ENCODE results near the gene KRI1. TPM values are rescaled to one million over a fixed set of nuclear protein-coding genes. Genes with fewer than 3 reads are reported as not detected.

The KRI1 gene
- 12.0 and 16.5 TPM in 2 replicates for total RNA-seq

GRCh38 chr19:10565567-10566407, at the start of gene KRI1:
TSS of gene KRI1 (minus strand) at chr19:10566010. CDS start at chr19:10565999, 11 bp downstream.

GRCh38 chr19:10587022-10587838, 21.4 kb upstream of the KRI1 start, which contains the start of gene AP1M2:
TSS of gene AP1M2 (minus strand) at chr19:10587312. CDS start at chr19:10587231, 81 bp downstream.

DNA sequence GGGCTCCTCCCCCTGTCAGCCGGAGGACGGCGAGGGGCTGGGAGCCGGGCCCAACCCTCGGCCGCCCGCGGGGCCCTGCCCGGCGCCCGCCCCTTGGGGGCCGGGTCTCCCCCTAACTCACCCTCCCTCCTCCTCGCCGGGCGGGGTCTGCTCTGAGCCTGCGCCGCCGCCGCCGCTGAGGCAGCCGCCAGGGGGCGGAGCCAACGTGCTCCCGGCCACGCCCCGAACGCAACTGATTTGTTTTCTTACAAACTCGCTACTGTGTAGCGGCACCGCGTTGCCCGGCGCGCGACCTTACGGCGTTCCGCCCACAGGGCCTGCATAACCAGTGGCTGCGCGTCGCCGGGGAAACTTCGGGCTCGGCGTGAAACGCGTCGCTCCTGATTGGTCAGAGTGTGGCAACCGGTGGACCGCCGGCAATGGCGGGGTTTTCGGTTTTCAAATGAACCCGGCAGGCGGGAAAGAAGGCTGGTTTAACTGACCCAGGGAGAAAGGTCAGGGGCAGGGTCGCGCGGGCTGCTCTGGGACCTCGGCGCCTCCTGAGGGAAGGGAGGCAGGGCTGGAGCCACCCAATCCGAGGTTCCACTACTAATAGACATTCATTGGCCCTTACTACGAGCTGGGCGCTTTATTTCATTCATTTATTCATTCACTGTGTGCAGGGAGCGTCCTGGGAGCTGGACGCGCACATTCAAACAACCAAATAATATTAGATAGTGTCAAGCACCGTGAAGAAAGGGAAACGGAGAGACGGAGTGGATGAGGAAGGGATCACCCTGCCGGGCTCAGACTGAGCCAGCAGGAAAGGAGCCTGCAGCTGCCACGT, 3.2 kb upstream of the KRI1 start, which contains the start of gene CDKN2D:
TSS of gene CDKN2D (minus strand) at position 154 of the 826 bp plus-strand sequence. CDS start 326 bp downstream, outside the sequence.

GRCh38 chr19:10543420-10544241, 22.2 kb downstream of the KRI1 start, which contains the start of gene ATG4D:
TSS of gene ATG4D (plus strand) at chr19:10543904. CDS start at chr19:10544091, 187 bp downstream.

GRCh38 chr19:10517361-10517759, 48.5 kb downstream of the KRI1 start, which contains the start of gene S1PR5:
TSS of gene S1PR5 (minus strand) at chr19:10517447. CDS start at chr19:10515011, 2,436 bp downstream.

Other genes with a start within 250 kb of the KRI1 start
- 17.3 and 45.3 TPM in 2 replicates for gene FDX2, start 250.0 kb downstream of the KRI1 start, total RNA-seq
- 38.0 and 49.8 TPM in 2 replicates for gene RAVER1, start 232.5 kb downstream of the KRI1 start, total RNA-seq
- gene ICAM3, start 226.4 kb downstream of the KRI1 start, total RNA-seq, result 4.2 and 6.7 TPM in 2 replicates
- 75.8 and 80.0 TPM in 2 replicates for gene TYK2, start 185.4 kb downstream of the KRI1 start, total RNA-seq
- 122 and 193 TPM in 2 replicates for gene CDC37, start 162.5 kb downstream of the KRI1 start, total RNA-seq
- 5.7 and 11.7 TPM in 2 replicates for gene PDE4A, start 145.5 kb downstream of the KRI1 start, total RNA-seq
- 69.4 and 99.2 TPM in 2 replicates for gene KEAP1, start 62.7 kb downstream of the KRI1 start, total RNA-seq
- 0.16 and 3.4 TPM in 2 replicates for gene S1PR5, start 48.6 kb downstream of the KRI1 start, total RNA-seq
- gene ATG4D, start 22.1 kb downstream of the KRI1 start, total RNA-seq, result 24.6 and 33.5 TPM in 2 replicates
- gene CDKN2D, start 3.0 kb upstream of the KRI1 start, total RNA-seq, result 6.1 and 6.7 TPM in 2 replicates
- 5.6 TPM in 1 of 2 replicates, not detected in the other for gene AP1M2, start 21.3 kb upstream of the KRI1 start, total RNA-seq
- 55.6 and 84.0 TPM in 2 replicates for gene SLC44A2, start 59.5 kb upstream of the KRI1 start, total RNA-seq
- 91.3 and 103 TPM in 2 replicates for gene ILF3, start 88.3 kb upstream of the KRI1 start, total RNA-seq
- gene QTRT1, start 135.4 kb upstream of the KRI1 start, total RNA-seq, result 21.1 and 30.8 TPM in 2 replicates
- gene DNM2, start 152.1 kb upstream of the KRI1 start, total RNA-seq, result 60.5 and 81.8 TPM in 2 replicates